Measurements from ENCODE around the gene SEC23A. TPM values are rescaled to one million over a fixed set of nuclear protein-coding genes. Genes with fewer than 3 reads are reported as not detected.
A peak's percentile ranks its signal among the peaks of the same experiment; 100 is the strongest.
"Not testable (repeated sequence)": the region's sequence is repeated elsewhere in the genome, so short reads cannot be mapped to it uniquely, and the experiment has no call there.

SEC23A gene
- total RNA-seq, 2 donors from 2014 or later = 59.1 to 60.0 TPM

DNA sequence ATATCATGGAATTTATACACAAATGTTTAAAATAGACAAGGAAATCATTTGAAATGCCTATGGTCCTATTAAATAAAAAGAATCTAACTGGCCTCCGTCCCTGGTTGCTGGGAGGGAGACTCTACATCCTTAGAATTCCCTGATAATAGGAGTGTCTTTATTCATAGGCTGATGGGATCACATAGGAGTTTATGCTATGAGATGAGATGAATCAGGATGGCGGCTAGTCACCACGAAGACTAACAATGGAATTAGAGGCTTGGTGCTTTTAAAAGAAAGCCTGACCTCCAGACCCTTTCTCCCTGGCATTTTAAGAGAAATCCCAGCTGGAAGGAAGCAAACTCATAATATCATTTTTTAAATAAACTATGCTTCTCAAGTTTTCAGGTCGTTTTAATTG, 69.7 kb downstream of the SEC23A start:
- no peaks in the 10 kb centered on the region for H3K27me3 Mint-ChIP-seq
- H3K4me1 Mint-ChIP-seq (ENCODE audit: low read depth in 2 of 2) = peaks cover 0 to 3% of the 10 kb centered on the region in 2 donors
- H3K27ac Mint-ChIP-seq = no peak overlapping the region
- no peak overlapping the region for H3K4me3 Mint-ChIP-seq
- ATAC-seq (no peak), DNase-seq (ENCODE audit: low spot score) (no peak)
- peaks cover 7% of the 10 kb centered on the region for H3K36me3 Mint-ChIP-seq
- no peaks in the 10 kb centered on the region for H3K9me3 Mint-ChIP-seq

DNA sequence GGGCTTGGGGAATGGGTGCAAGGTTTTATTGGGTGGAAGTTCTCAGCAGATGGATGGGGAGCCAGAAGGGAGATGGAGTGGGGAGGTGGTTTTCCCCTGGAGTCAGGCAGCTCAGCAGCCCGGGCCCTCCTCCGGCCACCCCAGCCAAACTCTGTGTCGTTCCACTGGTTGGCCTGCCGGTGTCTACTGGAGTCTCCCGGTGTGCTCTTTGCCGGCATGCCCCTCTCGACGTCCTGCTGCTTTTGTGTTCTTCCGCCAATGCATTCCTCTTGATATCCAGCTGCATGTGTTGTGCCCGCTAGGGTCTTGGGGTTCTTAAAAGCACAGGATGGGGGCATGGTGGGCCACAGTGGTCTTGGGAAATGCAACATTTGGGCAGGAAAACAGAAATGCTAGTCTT, 72.8 kb downstream of the SEC23A start:
- peaks cover under 1% of the 10 kb centered on the region for H3K36me3 Mint-ChIP-seq
- no peak for ATAC-seq
- H3K4me3 Mint-ChIP-seq = no peak overlapping the region
- peaks cover 10 to 12% of the 10 kb centered on the region in 2 donors for H3K4me1 Mint-ChIP-seq (ENCODE audit: low read depth in 2 of 2)
- no peaks in the 10 kb centered on the region for H3K27me3 Mint-ChIP-seq
- no peak for DNase-seq (ENCODE audit: low spot score)
- no peak overlapping the region for H3K27ac Mint-ChIP-seq
- no peaks in the 10 kb centered on the region for H3K9me3 Mint-ChIP-seq

DNA sequence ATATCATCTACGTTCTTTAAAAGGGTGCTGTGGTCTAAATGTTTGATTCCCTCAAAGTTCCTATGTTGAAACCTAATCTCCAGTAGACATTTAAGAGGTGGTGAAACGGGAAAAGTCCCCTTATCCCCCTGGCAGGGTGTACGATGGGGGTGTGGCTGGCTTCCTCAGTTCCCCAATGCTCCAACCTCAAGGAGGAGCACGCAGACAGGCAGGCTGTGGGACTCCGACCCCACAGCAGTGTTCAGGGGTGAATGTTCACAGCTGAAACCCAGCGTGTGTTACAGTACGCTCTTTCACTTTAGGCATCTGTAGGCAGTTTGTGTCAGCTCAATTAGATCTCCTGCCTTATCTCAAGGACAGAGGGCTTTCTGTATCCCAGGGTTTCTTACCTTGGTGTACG, 73.2 kb downstream of the SEC23A start:
- no peak overlapping the region for H3K4me3 Mint-ChIP-seq
- peaks cover 10 to 12% of the 10 kb centered on the region in 2 donors for H3K4me1 Mint-ChIP-seq (ENCODE audit: low read depth in 2 of 2)
- H3K9me3 Mint-ChIP-seq = no peaks in the 10 kb centered on the region
- no peaks in the 10 kb centered on the region for H3K27me3 Mint-ChIP-seq
- H3K27ac Mint-ChIP-seq = no peak overlapping the region
- no peak for DNase-seq (ENCODE audit: low spot score)
- no peak for ATAC-seq
- no peaks in the 10 kb centered on the region for H3K36me3 Mint-ChIP-seq

DNA sequence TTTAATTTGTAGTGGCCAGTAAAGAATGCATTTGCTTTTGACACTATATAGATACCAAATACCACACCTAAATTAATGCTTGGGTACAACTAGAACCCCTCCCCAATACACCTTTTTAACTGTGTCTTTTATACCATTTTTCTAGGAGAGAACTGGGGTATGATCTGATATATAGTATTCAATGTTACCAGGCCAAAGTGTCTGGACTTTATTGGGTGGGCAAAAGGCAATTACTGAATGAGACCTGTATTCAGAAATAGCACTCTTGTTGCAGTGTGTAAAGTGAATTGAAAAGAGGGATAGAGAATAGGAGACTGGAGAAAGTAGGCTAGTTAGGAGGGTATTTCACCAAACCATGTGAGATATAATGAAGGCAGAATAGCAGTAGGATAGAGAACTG, 74.4 kb downstream of the SEC23A start:
- DNase-seq (ENCODE audit: low spot score) (no peak), ATAC-seq (no peak)
- Mint-ChIP-seq H3K9me3 (no peaks in the 10 kb centered on the region), H3K4me3 (no peak overlapping the region), H3K36me3 (no peaks in the 10 kb centered on the region), H3K27me3 (no peaks in the 10 kb centered on the region), H3K27ac (no peak overlapping the region), H3K4me1 (ENCODE audit: low read depth in 2 of 2) (peaks cover 10 to 12% of the 10 kb centered on the region in 2 donors)

DNA sequence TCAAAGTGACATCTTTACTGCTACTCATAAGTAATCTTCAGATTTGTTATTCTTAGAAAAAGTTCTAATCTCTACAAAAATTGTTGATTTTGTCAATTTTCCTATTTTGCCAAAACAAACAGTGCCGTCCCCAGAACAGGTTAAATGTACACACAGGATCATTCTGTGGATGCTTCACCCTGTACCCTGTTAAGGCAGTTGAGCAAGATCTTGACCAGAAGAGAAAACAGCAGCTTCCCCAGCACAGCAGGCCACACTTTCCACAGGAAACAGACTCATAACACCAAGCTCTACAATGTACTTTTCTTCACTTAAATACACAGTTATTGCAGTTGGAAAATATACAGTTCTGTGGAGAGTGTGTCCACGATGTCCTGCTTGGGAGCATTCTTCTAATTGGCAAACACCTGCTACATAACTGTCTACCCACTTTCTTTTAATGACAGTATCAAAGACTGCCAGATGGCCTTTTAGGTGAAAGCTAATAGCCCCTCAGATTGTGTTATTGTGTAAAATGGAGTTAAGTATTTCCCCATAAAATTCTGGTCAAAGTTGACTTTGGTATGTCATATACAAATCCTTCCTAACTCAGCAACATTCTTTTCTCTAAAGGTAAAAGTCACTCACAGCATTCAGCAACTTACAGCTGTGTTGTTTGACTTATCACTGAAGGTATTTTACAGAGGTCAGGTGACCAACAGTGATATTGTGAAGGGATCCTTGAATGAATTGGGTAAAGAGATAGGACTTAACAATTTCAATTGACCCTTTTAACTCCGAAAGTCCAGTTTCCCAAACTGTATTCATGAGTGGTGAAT, 77.0 kb downstream of the SEC23A start:
- Mint-ChIP-seq H3K9me3 (no peaks in the 10 kb centered on the region), H3K4me3 (no peak overlapping the region), H3K36me3 (no peaks in the 10 kb centered on the region), H3K4me1 (ENCODE audit: low read depth in 2 of 2) (peaks cover 10 to 12% of the 10 kb centered on the region in 2 donors), H3K27ac (peak overlapping the region in 1 of 2 donors; percentile 75), H3K27me3 (no peaks in the 10 kb centered on the region)
- no peak for ATAC-seq
- DNase-seq (ENCODE audit: low spot score) = no peak

DNA sequence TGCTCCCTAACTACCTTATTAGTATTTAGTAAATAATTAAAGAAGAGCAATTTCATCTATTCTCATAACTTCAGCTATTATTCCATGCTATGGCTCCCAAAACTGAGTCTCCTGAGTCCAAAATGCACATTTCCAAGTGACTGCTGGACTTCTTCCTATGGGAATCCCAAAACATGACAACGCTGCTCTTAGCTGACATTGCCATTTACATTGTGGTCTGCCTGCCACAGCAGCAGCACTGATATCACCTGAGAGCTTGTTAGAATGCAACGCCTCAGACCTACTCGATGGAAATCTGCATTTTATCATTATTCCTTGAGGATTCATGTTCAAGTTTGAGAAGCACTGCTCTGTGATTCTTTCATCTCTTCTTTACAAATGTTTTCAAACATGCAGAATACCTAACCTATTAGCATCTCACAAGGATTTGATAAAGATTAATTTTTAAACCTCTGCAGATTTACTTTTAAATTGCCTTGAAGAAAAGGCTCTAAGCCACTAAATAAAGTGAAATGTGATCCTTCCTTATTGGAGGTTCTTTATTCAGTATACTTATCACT, 77.7 kb downstream of the SEC23A start:
- DNase-seq (ENCODE audit: low spot score) = no peak
- Mint-ChIP-seq H3K27me3 (no peaks in the 10 kb centered on the region), H3K9me3 (no peaks in the 10 kb centered on the region), H3K4me3 (no peak overlapping the region), H3K36me3 (no peaks in the 10 kb centered on the region), H3K27ac (peak overlapping the region in 1 of 2 donors; percentile 75), H3K4me1 (ENCODE audit: low read depth in 2 of 2) (peaks cover 10 to 12% of the 10 kb centered on the region in 2 donors)
- ATAC-seq = no peak

DNA sequence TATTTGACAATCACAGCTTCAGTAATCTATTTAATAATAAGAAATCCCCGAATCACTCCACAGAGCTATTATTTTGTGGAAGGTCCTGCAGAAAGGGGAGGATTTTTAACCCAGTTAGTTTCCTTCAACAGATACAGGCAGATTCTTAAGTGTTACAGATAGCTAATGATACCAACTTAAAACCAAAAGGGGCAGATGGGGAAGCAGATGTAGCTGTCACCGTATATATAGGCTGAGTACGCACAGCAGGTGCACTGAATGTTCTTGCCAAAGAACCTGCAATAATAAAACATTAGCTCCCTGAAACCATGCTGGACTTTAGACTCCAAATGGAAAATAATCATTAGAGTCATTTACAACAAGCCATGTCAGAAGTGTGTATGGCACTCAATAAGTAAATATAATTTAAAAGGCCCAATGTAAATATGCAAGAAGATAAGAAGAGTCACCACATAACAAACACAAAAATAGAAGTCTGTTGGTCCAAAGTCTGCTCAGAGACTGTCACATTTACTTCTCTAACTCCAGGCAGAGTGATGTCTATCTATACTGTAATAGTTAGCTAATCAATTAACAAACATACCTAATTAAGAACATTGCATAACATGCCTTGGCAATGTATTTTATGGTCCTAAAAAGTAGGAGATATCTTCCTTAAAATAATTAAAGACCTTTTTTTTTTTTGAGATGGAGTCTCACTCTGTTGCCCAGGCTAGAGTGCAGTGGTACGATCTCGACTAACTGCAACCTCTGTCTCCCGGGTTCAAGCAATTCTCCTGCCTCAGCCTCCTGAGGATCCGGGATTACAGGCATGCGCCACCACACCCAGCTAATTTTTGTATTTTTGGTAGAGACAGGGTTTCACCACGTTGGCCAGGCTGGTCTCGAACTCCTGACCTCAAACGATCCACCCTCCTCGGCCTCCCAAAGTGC, 78.8 kb downstream of the SEC23A start:
- H3K9me3 Mint-ChIP-seq = no peaks in the 10 kb centered on the region
- no peak overlapping the region for H3K4me3 Mint-ChIP-seq
- no peak overlapping the region for H3K27ac Mint-ChIP-seq
- H3K36me3 Mint-ChIP-seq = peaks cover 4% of the 10 kb centered on the region
- peaks cover 9 to 10% of the 10 kb centered on the region in 2 donors for H3K4me1 Mint-ChIP-seq (ENCODE audit: low read depth in 2 of 2)
- no peak for ATAC-seq
- no peaks in the 10 kb centered on the region for H3K27me3 Mint-ChIP-seq
- no peak for DNase-seq (ENCODE audit: low spot score)

DNA sequence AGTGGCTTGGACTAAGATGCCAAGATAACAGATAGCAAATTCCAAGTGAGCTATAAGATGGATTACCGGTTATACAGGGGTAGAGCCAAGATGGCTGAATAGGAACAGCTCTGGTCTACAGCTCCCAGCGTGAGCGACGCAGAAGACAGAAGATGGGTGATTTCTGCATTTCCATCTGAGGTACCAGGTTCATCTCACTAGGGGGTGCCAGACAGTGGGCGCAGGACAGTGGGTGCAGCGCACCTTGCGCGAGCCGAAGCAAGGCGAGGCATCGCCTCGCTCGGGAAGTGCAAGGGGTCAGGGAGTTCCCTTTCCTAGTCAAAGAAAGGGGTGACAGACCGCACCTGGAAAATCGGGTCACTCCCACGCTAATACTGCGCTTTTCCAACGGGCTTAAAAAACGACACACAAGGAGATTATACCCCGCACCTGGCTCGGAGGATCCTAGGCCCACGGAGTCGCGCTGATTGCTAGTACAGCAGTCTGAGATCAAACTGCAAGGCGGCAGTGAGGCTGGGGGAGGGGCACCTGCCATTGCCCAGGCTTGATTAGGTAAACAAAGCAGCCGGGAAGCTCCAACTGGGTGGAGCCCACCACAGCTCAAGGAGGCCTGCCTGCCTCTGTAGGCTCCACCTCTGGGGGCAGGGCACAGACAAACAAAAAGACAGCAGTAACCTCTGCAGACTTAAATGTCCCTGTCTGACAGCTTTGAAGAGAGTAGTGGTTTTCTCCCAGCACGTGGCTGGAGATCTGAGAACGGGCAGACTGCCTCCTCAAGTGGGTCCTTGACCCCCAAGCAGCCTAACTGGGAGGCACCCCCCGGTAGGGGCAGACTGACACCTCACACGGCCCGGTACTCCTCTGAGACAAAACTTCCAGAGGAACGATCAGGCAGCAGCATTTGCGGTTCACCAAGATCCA, 85.7 kb downstream of the SEC23A start:
- not testable (repeated sequence) for H3K36me3 Mint-ChIP-seq; H3K4me3 Mint-ChIP-seq; H3K4me1 Mint-ChIP-seq (ENCODE audit: low read depth in 2 of 2); H3K27me3 Mint-ChIP-seq; ATAC-seq; H3K9me3 Mint-ChIP-seq; H3K27ac Mint-ChIP-seq; DNase-seq (ENCODE audit: low spot score)

DNA sequence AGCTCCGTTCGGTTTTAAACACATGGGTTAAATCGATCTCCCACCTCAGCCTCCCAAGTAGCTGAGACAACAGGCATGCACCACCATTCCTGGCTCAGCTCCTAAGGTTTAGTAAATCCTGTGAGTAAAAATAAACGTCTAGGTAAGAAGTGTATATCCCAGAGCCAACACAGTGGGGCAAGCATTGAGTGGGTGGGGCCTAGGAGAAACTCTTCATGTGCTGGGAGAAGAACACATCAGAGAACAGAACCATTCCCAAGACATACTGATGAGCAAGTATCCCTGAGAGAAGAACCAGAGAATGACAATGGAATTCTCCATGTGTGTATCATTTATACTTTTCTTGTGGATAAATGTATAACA, 86.3 kb downstream of the SEC23A start:
- peaks cover 0 to 3% of the 10 kb centered on the region in 2 donors for H3K4me1 Mint-ChIP-seq (ENCODE audit: low read depth in 2 of 2)
- H3K36me3 Mint-ChIP-seq = peaks cover 4% of the 10 kb centered on the region
- no peak overlapping the region for H3K4me3 Mint-ChIP-seq
- H3K27ac Mint-ChIP-seq = no peak overlapping the region
- H3K27me3 Mint-ChIP-seq = no peaks in the 10 kb centered on the region
- DNase-seq (ENCODE audit: low spot score) = no peak
- H3K9me3 Mint-ChIP-seq = no peaks in the 10 kb centered on the region
- ATAC-seq = no peak

DNA sequence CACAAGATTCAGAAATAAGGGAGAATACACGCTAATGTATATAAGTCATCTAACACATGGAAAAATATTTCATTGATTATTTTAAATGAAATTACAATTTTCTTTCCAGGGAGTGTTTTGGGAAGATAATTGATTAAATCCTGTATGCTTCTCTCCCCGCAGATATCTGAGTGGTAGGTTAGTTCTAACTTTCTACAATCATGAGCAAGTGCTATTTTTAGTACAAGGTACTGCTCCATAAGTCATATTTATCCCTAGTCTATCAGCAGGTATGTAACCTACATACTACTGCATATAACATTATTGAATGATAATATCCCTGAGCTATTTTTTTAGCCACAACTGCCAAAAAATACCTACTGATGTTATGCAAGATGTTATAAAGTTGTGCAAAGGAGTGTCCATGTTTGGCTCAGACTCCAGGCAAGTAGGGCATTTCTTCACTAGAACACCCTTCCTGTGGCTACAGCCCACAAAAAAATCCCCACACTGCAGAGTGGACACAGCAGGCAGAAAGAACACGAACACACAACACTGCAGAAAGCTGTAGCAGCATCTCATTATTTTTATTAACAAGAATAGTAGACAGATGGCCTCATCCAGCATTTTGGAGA, 87.0 kb downstream of the SEC23A start:
- no peak for DNase-seq (ENCODE audit: low spot score)

DNA sequence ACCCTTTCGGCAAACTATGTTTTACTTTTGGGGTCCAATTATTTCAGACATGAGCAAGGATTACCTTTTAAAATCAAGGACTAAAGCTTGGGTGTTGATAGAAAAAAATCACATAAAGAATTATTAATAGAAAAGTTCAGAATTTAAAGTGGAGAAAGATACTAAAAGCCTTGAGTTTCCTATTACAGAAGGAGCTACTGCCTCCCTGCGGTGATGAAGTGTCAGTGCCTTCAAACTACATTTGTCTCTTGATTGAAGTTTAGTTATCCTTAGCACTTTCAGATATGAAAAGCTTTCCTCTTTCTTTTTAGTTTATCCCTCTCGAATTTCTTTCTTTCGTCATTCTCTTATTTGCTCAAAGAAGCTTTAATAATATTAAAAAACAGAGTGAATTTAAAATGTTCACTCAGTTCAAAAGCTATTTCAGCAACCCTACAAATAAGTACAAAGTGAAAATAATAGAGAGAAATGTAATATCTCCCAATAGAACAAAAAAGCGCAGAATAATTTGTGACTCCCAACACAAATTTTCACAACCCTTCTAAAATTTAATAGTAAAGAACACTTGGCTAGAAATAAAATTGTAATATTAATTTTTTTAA, 87.6 kb downstream of the SEC23A start:
- Mint-ChIP-seq H3K27me3 (no peaks in the 10 kb centered on the region), H3K9me3 (no peaks in the 10 kb centered on the region), H3K4me3 (no peak overlapping the region), H3K36me3 (peaks cover 4% of the 10 kb centered on the region), H3K27ac (no peak overlapping the region), H3K4me1 (ENCODE audit: low read depth in 2 of 2) (peaks cover 0 to 3% of the 10 kb centered on the region in 2 donors)
- no peak for DNase-seq (ENCODE audit: low spot score)
- no peak for ATAC-seq

More for the DNA sequence above, 87.0 kb downstream of the SEC23A start:
- Mint-ChIP-seq H3K4me3 (no peak overlapping the region), H3K27ac (no peak overlapping the region), H3K27me3 (no peaks in the 10 kb centered on the region), H3K9me3 (no peaks in the 10 kb centered on the region), H3K36me3 (peaks cover 4% of the 10 kb centered on the region), H3K4me1 (ENCODE audit: low read depth in 2 of 2) (peaks cover 0 to 3% of the 10 kb centered on the region in 2 donors)
- no peak for ATAC-seq

DNA sequence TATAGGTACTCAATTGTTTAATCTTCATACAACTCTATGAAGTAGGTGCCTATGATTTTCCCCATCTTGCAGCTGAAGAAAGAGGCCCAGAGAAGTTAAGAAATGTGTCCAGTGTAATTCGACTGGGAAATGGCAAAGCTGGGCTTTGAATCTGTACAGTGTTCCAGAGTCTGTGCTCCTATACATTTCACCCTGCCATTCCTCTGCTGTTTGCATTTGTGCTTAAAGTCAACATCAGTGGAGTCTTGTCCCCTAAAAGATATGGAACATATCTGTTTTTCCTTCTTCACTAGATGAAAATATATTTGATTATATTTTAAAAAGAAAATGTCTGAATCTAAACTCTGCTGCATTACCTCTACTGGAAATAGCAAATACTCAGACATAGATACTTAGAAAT, 88.6 kb downstream of the SEC23A start:
- Mint-ChIP-seq H3K36me3 (no peaks in the 10 kb centered on the region), H3K27ac (no peak overlapping the region), H3K4me1 (ENCODE audit: low read depth in 2 of 2) (peaks cover 0 to 3% of the 10 kb centered on the region in 2 donors), H3K4me3 (no peak overlapping the region), H3K9me3 (no peaks in the 10 kb centered on the region), H3K27me3 (no peaks in the 10 kb centered on the region)
- ATAC-seq (no peak), DNase-seq (ENCODE audit: low spot score) (no peak)
